ENCODE results near the gene FNDC8. TPM values are rescaled to one million over a fixed set of nuclear protein-coding genes. Genes with fewer than 3 reads are reported as not detected.

Gene FNDC8
- total and polyA plus RNA-seq, 2 of the 8 experiments (the other 6 are each of a cell fraction or from before 2014, with no cell fraction given): not detected

DNA sequence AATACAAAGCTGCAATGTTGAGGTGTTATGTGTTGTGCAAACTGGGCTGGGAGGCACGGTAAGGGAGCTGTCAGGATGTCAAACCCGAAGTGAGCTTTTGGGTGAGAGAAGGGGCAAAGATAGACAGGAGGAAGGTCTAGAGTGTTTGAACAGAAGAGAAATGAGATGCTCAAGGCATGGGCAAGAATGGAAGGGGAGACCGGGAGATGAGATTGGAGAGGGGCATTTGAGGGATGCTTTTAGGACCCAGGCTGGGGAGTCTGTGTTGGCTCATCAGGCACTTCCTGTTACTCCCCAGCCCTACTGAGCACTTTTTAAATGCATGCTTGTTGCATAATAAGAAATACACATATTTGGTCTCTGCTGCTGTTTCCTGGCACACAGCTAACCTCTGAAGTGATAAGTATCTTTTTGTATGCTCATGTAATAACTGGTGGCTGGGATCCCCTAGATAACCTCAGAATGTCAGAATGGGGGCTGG lies 39.9 kb downstream of the FNDC8 start (continued):
- TF ChIP-seq, protein P1, sequence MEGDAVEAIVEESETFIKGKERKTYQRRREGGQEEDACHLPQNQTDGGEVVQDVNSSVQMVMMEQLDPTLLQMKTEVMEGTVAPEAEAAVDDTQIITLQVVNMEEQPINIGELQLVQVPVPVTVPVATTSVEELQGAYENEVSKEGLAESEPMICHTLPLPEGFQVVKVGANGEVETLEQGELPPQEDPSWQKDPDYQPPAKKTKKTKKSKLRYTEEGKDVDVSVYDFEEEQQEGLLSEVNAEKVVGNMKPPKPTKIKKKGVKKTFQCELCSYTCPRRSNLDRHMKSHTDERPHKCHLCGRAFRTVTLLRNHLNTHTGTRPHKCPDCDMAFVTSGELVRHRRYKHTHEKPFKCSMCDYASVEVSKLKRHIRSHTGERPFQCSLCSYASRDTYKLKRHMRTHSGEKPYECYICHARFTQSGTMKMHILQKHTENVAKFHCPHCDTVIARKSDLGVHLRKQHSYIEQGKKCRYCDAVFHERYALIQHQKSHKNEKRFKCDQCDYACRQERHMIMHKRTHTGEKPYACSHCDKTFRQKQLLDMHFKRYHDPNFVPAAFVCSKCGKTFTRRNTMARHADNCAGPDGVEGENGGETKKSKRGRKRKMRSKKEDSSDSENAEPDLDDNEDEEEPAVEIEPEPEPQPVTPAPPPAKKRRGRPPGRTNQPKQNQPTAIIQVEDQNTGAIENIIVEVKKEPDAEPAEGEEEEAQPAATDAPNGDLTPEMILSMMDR (IDR thresholded peaks at IDR 0.05; ENCODE audit: control extremely low read depth in 1 of 3, insufficient read depth in 1 of 3, low read depth in 1 of 3, low read length in 3 of 3): no peak
- no peak for TF ChIP-seq FOSL1 (IDR thresholded peaks at IDR 0.05; ENCODE audit: insufficient read depth, low read depth, low read length)
- TF ChIP-seq RFX5 (IDR thresholded peaks at IDR 0.05; ENCODE audit: borderline replicate concordance, low read depth, low read length): no peak
- no peak for TF ChIP-seq SP1 (IDR thresholded peaks at IDR 0.05; ENCODE audit: low read depth, low read length)
